ENCODE results near the gene TP73.
A peak's percentile ranks its signal among the peaks of the same experiment; 100 is the strongest.

The TP73 gene

GRCh38 chr1:3708791-3709190 is 56.5 kb downstream of the TP73 start:
- no peak for DNase-seq (ENCODE audit: low spot score)

- DNase-seq (ENCODE audit: low spot score), result no peak
These were observed 57.9 kb downstream of the TP73 start for GRCh38 chr1:3710251-3710650.

GRCh38 chr1:3711381-3711779 is 59.1 kb downstream of the TP73 start:
- DNase-seq (ENCODE audit: low spot score), result no peak

- no peak for DNase-seq (ENCODE audit: low spot score)
These were observed 59.6 kb downstream of the TP73 start for GRCh38 chr1:3711780-3712451.

GRCh38 chr1:3712573-3713535 is 60.5 kb downstream of the TP73 start:
- DNase-seq (ENCODE audit: low spot score), result no peak

GRCh38 chr1:3713840-3714239 is 61.5 kb downstream of the TP73 start:
- no peak for DNase-seq (ENCODE audit: low spot score)

GRCh38 chr1:3714284-3714741 is 62.0 kb downstream of the TP73 start:
- DNase-seq (ENCODE audit: low spot score), result no peak

GRCh38 chr1:3714814-3715213 is 62.5 kb downstream of the TP73 start:
- no peak for DNase-seq (ENCODE audit: low spot score)

GRCh38 chr1:3716351-3716750 is 64.0 kb downstream of the TP73 start:
- no peak for DNase-seq (ENCODE audit: low spot score)

GRCh38 chr1:3717041-3717714 is 64.9 kb downstream of the TP73 start:
- DNase-seq (ENCODE audit: low spot score), result no peak

- peak; percentile 85 for DNase-seq (ENCODE audit: low spot score)
These were observed 65.6 kb downstream of the TP73 start for GRCh38 chr1:3717715-3718601.

GRCh38 chr1:3718764-3719163 is 66.4 kb downstream of the TP73 start:
- DNase-seq (ENCODE audit: low spot score), result no peak

- DNase-seq (ENCODE audit: low spot score), result no peak
These were observed 69.7 kb downstream of the TP73 start for GRCh38 chr1:3721955-3722465.

GRCh38 chr1:3722846-3723245 is 70.5 kb downstream of the TP73 start:
- DNase-seq (ENCODE audit: low spot score), result no peak

GRCh38 chr1:3724416-3725030 is 72.2 kb downstream of the TP73 start:
- DNase-seq (ENCODE audit: low spot score), result peak; percentile 86

- DNase-seq (ENCODE audit: low spot score), result no peak
These were observed 73.0 kb downstream of the TP73 start for GRCh38 chr1:3725366-3725765.

- peak; percentile 71 for DNase-seq (ENCODE audit: low spot score)
These were observed 74.9 kb downstream of the TP73 start for GRCh38 chr1:3727042-3727824.

- no peak for DNase-seq (ENCODE audit: low spot score)
These were observed 75.8 kb downstream of the TP73 start for GRCh38 chr1:3727825-3728776.
